Activated CD4-positive, alpha-beta T cell treated with anti-CD3 and anti-CD28 coated beads, Interleukin-2, amount 50 U/mL, for 24 hours (primary cell): Measurements from ENCODE around the gene RHOH.

Experiments
- DNase-seq, 2 donors: peaks; one replicate each; pipeline ENCODE4 v3.0.0-alpha.2; 2020; ENCODE audit warnings: low read depth in 1 of 2, low spot score in 1 of 2

The RHOH gene

GRCh38 chr4:40204507-40205258 is 7.9 kb downstream of the RHOH start:
- no peak for DNase-seq

GRCh38 chr4:40205259-40206198 is 8.7 kb downstream of the RHOH start:
- DNase-seq: no peak

- DNase-seq: no peak
Observed at GRCh38 chr4:40206426-40206825, 9.6 kb downstream of the RHOH start.

GRCh38 chr4:40209401-40209800 is 12.6 kb downstream of the RHOH start:
- no peak for DNase-seq

GRCh38 chr4:40210776-40211175 is 13.9 kb downstream of the RHOH start:
- no peak for DNase-seq

- DNase-seq: no peak
Observed at GRCh38 chr4:40211224-40212185, 14.7 kb downstream of the RHOH start.

- DNase-seq: no peak
Observed at GRCh38 chr4:40212674-40213527, 16.1 kb downstream of the RHOH start.

GRCh38 chr4:40214038-40214437 is 17.2 kb downstream of the RHOH start:
- no peak for DNase-seq

GRCh38 chr4:40214661-40215418 is 18.0 kb downstream of the RHOH start:
- DNase-seq: no peak

- no peak for DNase-seq
Observed at GRCh38 chr4:40216622-40217366, 20.0 kb downstream of the RHOH start.

- no peak for DNase-seq
Observed at GRCh38 chr4:40221744-40222143, 24.9 kb downstream of the RHOH start.

GRCh38 chr4:40223343-40223742 is 26.5 kb downstream of the RHOH start:
- DNase-seq: no peak

- DNase-seq: no peak
Observed at GRCh38 chr4:40224432-40224831, 27.6 kb downstream of the RHOH start.

GRCh38 chr4:40225497-40225896 is 28.7 kb downstream of the RHOH start:
- no peak for DNase-seq

- DNase-seq: peak in 1 of 2 donors; percentile 74
Observed at GRCh38 chr4:40227284-40227683, 30.5 kb downstream of the RHOH start.

- peak in 1 of 2 donors; percentile 55 for DNase-seq
Observed at GRCh38 chr4:40228497-40229365, 31.9 kb downstream of the RHOH start.

- no peak for DNase-seq
Observed at GRCh38 chr4:40231316-40231863, 34.6 kb downstream of the RHOH start.
